GM06990 (cell line): Measurements from ENCODE around the gene FBXO36.

ENCODE experiments used
- DNase-seq: peaks from one replicate; pipeline ENCODE4 v3.0.0-alpha.2; 2011; ENCODE audit not compliant: insufficient read length; ENCODE audit errors: extremely low read depth
- H3K27me3 ChIP-seq: replicated peaks from 2 replicates; pipeline ENCODE4 v1.6.0; 2011; ENCODE audit warnings: low read length; ENCODE audit not compliant: control insufficient read depth, insufficient read depth
- H3K36me3 ChIP-seq: 2 replicates; pipeline ENCODE4 v1.5.1; 2011; ENCODE audit warnings: low read length; ENCODE audit not compliant: control insufficient read depth, insufficient read depth
- H3K4me3 ChIP-seq: replicated peaks from 2 replicates; pipeline ENCODE4 v1.5.1; 2011; ENCODE audit warnings: low read depth, mild to moderate bottlenecking, control low read depth, low read length
- TF ChIP-seq, protein P1 (sequence below): IDR thresholded peaks from 2 replicates; pipeline ENCODE4 v1.5.1; 2011; ENCODE audit warnings: low read length, control low read depth, mild to moderate bottlenecking, inconsistent platforms; ENCODE audit not compliant: insufficient read depth, poor library complexity, severe bottlenecking

FBXO36 gene

GRCh38 chr2:229922449-229923386, at the start of gene FBXO36:
Gene FBXO36, plus strand, starts transcription at chr2:229922503. Its CDS starts 11 bp downstream, at chr2:229922514.
- DNase-seq = no peak
- Histone ChIP-seq H3K4me3 (peak within 1 kb of the TSS; percentile 90), H3K27me3 (no peaks in the 10 kb centered on the region), H3K36me3 (peaks cover 2% of the 10 kb centered on the region)
- TF ChIP-seq, protein P1, sequence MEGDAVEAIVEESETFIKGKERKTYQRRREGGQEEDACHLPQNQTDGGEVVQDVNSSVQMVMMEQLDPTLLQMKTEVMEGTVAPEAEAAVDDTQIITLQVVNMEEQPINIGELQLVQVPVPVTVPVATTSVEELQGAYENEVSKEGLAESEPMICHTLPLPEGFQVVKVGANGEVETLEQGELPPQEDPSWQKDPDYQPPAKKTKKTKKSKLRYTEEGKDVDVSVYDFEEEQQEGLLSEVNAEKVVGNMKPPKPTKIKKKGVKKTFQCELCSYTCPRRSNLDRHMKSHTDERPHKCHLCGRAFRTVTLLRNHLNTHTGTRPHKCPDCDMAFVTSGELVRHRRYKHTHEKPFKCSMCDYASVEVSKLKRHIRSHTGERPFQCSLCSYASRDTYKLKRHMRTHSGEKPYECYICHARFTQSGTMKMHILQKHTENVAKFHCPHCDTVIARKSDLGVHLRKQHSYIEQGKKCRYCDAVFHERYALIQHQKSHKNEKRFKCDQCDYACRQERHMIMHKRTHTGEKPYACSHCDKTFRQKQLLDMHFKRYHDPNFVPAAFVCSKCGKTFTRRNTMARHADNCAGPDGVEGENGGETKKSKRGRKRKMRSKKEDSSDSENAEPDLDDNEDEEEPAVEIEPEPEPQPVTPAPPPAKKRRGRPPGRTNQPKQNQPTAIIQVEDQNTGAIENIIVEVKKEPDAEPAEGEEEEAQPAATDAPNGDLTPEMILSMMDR = no peak

DNA sequence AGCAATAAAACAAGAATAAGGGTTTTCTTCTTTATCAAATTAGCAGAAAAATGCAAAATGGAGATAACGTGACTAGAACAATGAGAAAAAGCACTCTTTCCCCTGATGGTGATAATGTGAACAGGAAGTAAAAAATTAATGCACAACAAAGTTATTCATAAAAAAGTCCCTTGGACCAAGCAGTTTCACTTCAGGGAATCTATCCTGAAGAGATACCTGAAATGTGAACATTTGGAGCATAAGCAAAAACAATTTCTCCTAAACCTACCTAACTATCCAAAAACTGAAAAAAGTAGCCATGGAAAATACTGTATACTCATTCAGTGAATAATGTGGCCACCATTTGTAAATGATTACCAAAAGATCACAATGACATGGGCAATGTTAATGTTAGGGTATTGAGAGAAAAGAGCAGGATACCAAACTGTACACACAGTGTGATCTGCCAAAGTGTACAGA, 49.2 kb upstream of the FBXO36 start:
- Histone ChIP-seq H3K36me3 (peaks cover 7% of the 10 kb centered on the region), H3K27me3 (no peaks in the 10 kb centered on the region), H3K4me3 (no peak overlapping the region)
- TF ChIP-seq, protein P1 = no peak
- no peak for DNase-seq

- Histone ChIP-seq H3K4me3 (no peak overlapping the region), H3K36me3 (peaks cover 10% of the 10 kb centered on the region), H3K27me3 (no peaks in the 10 kb centered on the region)
- TF ChIP-seq, protein P1 = no peak
- DNase-seq = no peak
Observed at GRCh38 chr2:229874647-229875046, 47.7 kb upstream of the FBXO36 start.

- no peaks in the 10 kb centered on the region for H3K27me3 ChIP-seq
- H3K4me3 ChIP-seq = no peak overlapping the region
- H3K36me3 ChIP-seq = peaks cover 12% of the 10 kb centered on the region
- no peak for DNase-seq
- TF ChIP-seq, protein P1 = no peak
Observed at GRCh38 chr2:229875549-229875948, 46.8 kb upstream of the FBXO36 start.

GRCh38 chr2:229879191-229879950, 42.9 kb upstream of the FBXO36 start:
- Histone ChIP-seq H3K36me3 (peaks cover 7% of the 10 kb centered on the region), H3K27me3 (no peaks in the 10 kb centered on the region), H3K4me3 (no peak overlapping the region)
- TF ChIP-seq, protein P1 = no peak
- DNase-seq = no peak
